GM23338 (cell line): ENCODE data around the gene RMND5B.

Experiments
- CREB1 ChIP-seq: fragments of 250-450 bp; sonication (Bioruptor Pico); IDR thresholded peaks from 2 replicates; pipeline ENCODE4 v1.5.0; 2020; ENCODE audit warnings: low read depth, mild to moderate bottlenecking, moderate library complexity
- EZH2 ChIP-seq: fragments of 200-600 bp; sonication (generic); IDR thresholded peaks from one replicate; pipeline ENCODE4 v1.8.0; 2017; ENCODE audit warnings: antibody characterized with exemption, mild to moderate bottlenecking, low read depth; ENCODE audit not compliant: unreplicated experiment
- EZH2phosphoT487 ChIP-seq: fragments of 200-600 bp; sonication (generic); IDR thresholded peaks from one replicate; pipeline ENCODE4 v1.8.1; 2018; ENCODE audit warnings: antibody characterized with exemption; ENCODE audit not compliant: unreplicated experiment
- JUNB ChIP-seq: IDR thresholded peaks from one replicate; pipeline ENCODE4 v1.6.1; 2016; ENCODE audit warnings: antibody characterized with exemption; ENCODE audit not compliant: unreplicated experiment
- NANOG ChIP-seq: IDR thresholded peaks from 2 replicates; pipeline ENCODE4 v1.6.1; 2016; ENCODE audit warnings: antibody characterized with exemption, borderline replicate concordance
- POLR2AphosphoS5 ChIP-seq: IDR thresholded peaks from 2 replicates; pipeline ENCODE4 v1.6.1; 2016; ENCODE audit warnings: antibody characterized with exemption, low read depth
- STAT1 ChIP-seq: IDR thresholded peaks from one replicate; pipeline ENCODE4 v1.6.1; 2016; ENCODE audit warnings: antibody characterized with exemption; ENCODE audit not compliant: unreplicated experiment
- ZNF114 ChIP-seq: fragments of 250-450 bp; sonication (Bioruptor Pico); IDR thresholded peaks from 2 replicates; pipeline ENCODE4 v1.5.0; 2020; ENCODE audit warnings: mild to moderate bottlenecking, moderate library complexity
- ZNF331 ChIP-seq: fragments of 250-450 bp; sonication (Bioruptor Pico); IDR thresholded peaks from 2 replicates; pipeline ENCODE4 v1.5.0; 2020; ENCODE audit warnings: low read depth, mild to moderate bottlenecking, moderate library complexity
- TF ChIP-seq, protein P1 (sequence below), 2 experiments: fragments of 200-600 bp in 1 of 2; sonication (generic) in 1 of 2; conservative IDR thresholded peaks; 2 replicates each; pipeline versions ENCODE4 v1.5.1 to v1.6.1; 2016 to 2017; ENCODE audit warnings: antibody characterized with exemption in 2 of 2, low read depth in 2 of 2, mild to moderate bottlenecking in 2 of 2, moderate library complexity in 1 of 2
- TF ChIP-seq, protein P2 (sequence below): IDR thresholded peaks from 2 replicates; pipeline ENCODE4 v1.6.1; 2016; ENCODE audit warnings: antibody characterized with exemption
- TF ChIP-seq, protein P3 (sequence below): fragments of 250-450 bp; sonication (Bioruptor Pico); IDR thresholded peaks from 2 replicates; pipeline ENCODE4 v1.5.0; 2020; ENCODE audit warnings: mild to moderate bottlenecking, moderate library complexity
- TF ChIP-seq, protein P4 (sequence below): IDR thresholded peaks from one replicate; pipeline ENCODE4 v1.6.1; 2018; ENCODE audit warnings: antibody characterized with exemption; ENCODE audit not compliant: unreplicated experiment

DNA sequence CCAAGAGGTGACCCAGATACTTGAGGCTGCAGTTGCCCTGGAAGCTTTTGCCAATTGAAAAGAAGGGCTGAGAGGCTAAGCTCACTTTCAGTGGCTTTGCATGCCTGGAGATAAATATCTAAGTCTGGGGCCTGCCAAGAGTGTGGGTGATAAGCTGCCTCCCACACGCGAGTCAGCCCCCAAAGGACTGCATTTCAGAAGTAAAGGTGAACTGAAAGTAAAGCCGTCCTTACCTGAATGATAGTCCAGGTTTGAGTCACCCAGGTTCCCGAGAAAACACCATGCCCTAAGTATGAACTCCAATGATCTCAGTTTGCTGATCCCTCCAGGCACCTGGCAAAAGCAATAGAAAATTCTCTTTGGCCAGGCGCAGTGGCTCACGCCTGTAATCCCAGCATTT is 40.0 kb upstream of the RMND5B start:
- TF ChIP-seq, protein P1, sequence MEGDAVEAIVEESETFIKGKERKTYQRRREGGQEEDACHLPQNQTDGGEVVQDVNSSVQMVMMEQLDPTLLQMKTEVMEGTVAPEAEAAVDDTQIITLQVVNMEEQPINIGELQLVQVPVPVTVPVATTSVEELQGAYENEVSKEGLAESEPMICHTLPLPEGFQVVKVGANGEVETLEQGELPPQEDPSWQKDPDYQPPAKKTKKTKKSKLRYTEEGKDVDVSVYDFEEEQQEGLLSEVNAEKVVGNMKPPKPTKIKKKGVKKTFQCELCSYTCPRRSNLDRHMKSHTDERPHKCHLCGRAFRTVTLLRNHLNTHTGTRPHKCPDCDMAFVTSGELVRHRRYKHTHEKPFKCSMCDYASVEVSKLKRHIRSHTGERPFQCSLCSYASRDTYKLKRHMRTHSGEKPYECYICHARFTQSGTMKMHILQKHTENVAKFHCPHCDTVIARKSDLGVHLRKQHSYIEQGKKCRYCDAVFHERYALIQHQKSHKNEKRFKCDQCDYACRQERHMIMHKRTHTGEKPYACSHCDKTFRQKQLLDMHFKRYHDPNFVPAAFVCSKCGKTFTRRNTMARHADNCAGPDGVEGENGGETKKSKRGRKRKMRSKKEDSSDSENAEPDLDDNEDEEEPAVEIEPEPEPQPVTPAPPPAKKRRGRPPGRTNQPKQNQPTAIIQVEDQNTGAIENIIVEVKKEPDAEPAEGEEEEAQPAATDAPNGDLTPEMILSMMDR (conservative IDR thresholded peaks at IDR 0.05; ENCODE audit: low read depth in 2 of 2): no peak
- TF ChIP-seq, protein P2, sequence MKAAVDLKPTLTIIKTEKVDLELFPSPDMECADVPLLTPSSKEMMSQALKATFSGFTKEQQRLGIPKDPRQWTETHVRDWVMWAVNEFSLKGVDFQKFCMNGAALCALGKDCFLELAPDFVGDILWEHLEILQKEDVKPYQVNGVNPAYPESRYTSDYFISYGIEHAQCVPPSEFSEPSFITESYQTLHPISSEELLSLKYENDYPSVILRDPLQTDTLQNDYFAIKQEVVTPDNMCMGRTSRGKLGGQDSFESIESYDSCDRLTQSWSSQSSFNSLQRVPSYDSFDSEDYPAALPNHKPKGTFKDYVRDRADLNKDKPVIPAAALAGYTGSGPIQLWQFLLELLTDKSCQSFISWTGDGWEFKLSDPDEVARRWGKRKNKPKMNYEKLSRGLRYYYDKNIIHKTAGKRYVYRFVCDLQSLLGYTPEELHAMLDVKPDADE: no peak
- TF ChIP-seq ZNF114 (CRISPR knock-in tag): no peak
- TF ChIP-seq, protein P3, sequence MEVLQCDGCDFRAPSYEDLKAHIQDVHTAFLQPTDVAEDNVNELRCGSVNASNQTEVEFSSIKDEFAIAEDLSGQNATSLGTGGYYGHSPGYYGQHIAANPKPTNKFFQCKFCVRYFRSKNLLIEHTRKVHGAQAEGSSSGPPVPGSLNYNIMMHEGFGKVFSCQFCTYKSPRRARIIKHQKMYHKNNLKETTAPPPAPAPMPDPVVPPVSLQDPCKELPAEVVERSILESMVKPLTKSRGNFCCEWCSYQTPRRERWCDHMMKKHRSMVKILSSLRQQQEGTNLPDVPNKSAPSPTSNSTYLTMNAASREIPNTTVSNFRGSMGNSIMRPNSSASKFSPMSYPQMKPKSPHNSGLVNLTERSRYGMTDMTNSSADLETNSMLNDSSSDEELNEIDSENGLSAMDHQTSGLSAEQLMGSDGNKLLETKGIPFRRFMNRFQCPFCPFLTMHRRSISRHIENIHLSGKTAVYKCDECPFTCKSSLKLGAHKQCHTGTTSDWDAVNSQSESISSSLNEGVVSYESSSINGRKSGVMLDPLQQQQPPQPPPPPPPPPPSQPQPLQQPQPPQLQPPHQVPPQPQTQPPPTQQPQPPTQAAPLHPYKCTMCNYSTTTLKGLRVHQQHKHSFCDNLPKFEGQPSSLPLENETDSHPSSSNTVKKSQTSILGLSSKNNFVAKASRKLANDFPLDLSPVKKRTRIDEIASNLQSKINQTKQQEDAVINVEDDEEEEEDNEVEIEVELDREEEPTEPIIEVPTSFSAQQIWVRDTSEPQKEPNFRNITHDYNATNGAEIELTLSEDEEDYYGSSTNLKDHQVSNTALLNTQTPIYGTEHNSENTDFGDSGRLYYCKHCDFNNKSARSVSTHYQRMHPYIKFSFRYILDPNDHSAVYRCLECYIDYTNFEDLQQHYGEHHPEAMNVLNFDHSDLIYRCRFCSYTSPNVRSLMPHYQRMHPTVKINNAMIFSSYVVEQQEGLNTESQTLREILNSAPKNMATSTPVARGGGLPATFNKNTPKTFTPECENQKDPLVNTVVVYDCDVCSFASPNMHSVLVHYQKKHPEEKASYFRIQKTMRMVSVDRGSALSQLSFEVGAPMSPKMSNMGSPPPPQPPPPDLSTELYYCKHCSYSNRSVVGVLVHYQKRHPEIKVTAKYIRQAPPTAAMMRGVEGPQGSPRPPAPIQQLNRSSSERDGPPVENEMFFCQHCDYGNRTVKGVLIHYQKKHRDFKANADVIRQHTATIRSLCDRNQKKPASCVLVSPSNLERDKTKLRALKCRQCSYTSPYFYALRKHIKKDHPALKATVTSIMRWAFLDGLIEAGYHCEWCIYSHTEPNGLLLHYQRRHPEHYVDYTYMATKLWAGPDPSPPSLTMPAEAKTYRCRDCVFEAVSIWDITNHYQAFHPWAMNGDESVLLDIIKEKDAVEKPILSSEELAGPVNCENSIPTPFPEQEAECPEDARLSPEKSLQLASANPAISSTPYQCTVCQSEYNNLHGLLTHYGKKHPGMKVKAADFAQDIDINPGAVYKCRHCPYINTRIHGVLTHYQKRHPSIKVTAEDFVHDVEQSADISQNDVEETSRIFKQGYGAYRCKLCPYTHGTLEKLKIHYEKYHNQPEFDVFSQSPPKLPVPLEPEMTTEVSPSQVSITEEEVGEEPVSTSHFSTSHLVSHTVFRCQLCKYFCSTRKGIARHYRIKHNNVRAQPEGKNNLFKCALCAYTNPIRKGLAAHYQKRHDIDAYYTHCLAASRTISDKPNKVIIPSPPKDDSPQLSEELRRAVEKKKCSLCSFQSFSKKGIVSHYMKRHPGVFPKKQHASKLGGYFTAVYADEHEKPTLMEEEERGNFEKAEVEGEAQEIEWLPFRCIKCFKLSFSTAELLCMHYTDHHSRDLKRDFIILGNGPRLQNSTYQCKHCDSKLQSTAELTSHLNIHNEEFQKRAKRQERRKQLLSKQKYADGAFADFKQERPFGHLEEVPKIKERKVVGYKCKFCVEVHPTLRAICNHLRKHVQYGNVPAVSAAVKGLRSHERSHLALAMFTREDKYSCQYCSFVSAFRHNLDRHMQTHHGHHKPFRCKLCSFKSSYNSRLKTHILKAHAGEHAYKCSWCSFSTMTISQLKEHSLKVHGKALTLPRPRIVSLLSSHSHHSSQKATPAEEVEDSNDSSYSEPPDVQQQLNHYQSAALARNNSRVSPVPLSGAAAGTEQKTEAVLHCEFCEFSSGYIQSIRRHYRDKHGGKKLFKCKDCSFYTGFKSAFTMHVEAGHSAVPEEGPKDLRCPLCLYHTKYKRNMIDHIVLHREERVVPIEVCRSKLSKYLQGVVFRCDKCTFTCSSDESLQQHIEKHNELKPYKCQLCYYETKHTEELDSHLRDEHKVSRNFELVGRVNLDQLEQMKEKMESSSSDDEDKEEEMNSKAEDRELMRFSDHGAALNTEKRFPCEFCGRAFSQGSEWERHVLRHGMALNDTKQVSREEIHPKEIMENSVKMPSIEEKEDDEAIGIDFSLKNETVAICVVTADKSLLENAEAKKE (CRISPR knock-in tag): no peak
- no peak for TF ChIP-seq EZH2phosphoT487
- no peak for TF ChIP-seq CREB1
- TF ChIP-seq EZH2: no peak
- no peak for TF ChIP-seq STAT1
- no peak for TF ChIP-seq POLR2AphosphoS5
- no peak for TF ChIP-seq JUNB
- TF ChIP-seq NANOG: no peak
- TF ChIP-seq, protein P4, sequence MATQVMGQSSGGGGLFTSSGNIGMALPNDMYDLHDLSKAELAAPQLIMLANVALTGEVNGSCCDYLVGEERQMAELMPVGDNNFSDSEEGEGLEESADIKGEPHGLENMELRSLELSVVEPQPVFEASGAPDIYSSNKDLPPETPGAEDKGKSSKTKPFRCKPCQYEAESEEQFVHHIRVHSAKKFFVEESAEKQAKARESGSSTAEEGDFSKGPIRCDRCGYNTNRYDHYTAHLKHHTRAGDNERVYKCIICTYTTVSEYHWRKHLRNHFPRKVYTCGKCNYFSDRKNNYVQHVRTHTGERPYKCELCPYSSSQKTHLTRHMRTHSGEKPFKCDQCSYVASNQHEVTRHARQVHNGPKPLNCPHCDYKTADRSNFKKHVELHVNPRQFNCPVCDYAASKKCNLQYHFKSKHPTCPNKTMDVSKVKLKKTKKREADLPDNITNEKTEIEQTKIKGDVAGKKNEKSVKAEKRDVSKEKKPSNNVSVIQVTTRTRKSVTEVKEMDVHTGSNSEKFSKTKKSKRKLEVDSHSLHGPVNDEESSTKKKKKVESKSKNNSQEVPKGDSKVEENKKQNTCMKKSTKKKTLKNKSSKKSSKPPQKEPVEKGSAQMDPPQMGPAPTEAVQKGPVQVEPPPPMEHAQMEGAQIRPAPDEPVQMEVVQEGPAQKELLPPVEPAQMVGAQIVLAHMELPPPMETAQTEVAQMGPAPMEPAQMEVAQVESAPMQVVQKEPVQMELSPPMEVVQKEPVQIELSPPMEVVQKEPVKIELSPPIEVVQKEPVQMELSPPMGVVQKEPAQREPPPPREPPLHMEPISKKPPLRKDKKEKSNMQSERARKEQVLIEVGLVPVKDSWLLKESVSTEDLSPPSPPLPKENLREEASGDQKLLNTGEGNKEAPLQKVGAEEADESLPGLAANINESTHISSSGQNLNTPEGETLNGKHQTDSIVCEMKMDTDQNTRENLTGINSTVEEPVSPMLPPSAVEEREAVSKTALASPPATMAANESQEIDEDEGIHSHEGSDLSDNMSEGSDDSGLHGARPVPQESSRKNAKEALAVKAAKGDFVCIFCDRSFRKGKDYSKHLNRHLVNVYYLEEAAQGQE: no peak
- TF ChIP-seq ZNF331: no peak
